A549 (cell line): ENCODE data around the gene SCYGR8. TPM values are rescaled to one million over a fixed set of nuclear protein-coding genes. Genes with fewer than 3 reads are reported as not detected.

ENCODE experiments used
- ATAC-seq, 2 experiments: fragments of 200-7000 bp in 1 of 2; fragments of >200 bp in 1 of 2; cut with Nextera tagmentation in 1 of 2; cut with Tn5 transposase in 1 of 2; 3 replicates each; pipeline versions ENCODE4 v1.8.0 to v1.9.1; 2018 to 2020; ENCODE audit warnings: mild to moderate bottlenecking in 1 of 2, moderate library complexity in 1 of 2
- CTCF ChIA-PET: fragments of 300-600 bp; sonication (Branson Sonifier 250); formaldehyde crosslinking; extraction: SDS; loops from one replicate; lab custom pipeline; 2021; ENCODE audit warnings: antibody characterized with exemption, inconsistent platforms; lab: Yijun Ruan, JAX
- POLR2A ChIA-PET: fragments of 350-600 bp; formaldehyde crosslinking; extraction: SDS; loops from one replicate; lab custom pipeline; 2021; ENCODE audit warnings: antibody characterized with exemption, inconsistent platforms; lab: Yijun Ruan, JAX
- DNase-seq, 2 experiments: peaks; one replicate each; pipeline versions ENCODE4 v3.0.0 to v3.0.0-alpha.2; 2011 to 2016; ENCODE audit warnings: low read depth in 1 of 2, low spot score in 1 of 2
- FAIRE-seq: peaks from 2 replicates; lab custom pipeline; 2011; peaks lifted over from hg19 to GRCh38; lab: Jason Lieb, UNC
- H3K27ac ChIP-seq, 2 experiments: fragments of >200 bp; sonication (Bioruptor Twin); formaldehyde crosslinking; 3 replicates each; pipeline ENCODE4 v1.5.1; 2016 to 2017
- H3K4me1 ChIP-seq: fragments of >200 bp; sonication (Bioruptor Twin); formaldehyde crosslinking; 3 replicates; pipeline ENCODE4 v1.6.1; 2016
- H3K4me2 ChIP-seq: fragments of >200 bp; sonication (Bioruptor Twin); formaldehyde crosslinking; 3 replicates; pipeline ENCODE4 v1.6.1; 2016
- H3K4me3 ChIP-seq: fragments of >200 bp; sonication (Bioruptor Twin); formaldehyde crosslinking; 3 replicates; pipeline ENCODE4 v1.5.1; 2016
- H3K9me3 ChIP-seq: fragments of >200 bp; sonication (Bioruptor Twin); formaldehyde crosslinking; 3 replicates; pipeline ENCODE4 v1.6.1; 2016
- BCL3 ChIP-seq: fragments of >200 bp; sonication (Bioruptor Twin); formaldehyde crosslinking; IDR thresholded peaks from 3 replicates; pipeline ENCODE4 v1.6.1; 2016
- BHLHE40 ChIP-seq: IDR thresholded peaks from 2 replicates; pipeline ENCODE4 v1.6.1; 2012; ENCODE audit warnings: low read depth, low read length, inconsistent platforms
- CBX2 ChIP-seq: fragments of 200-600 bp; sonication (generic); IDR thresholded peaks from 2 replicates; pipeline ENCODE4 v1.6.1; 2016; ENCODE audit warnings: low read depth, mild to moderate bottlenecking, borderline replicate concordance
- CEBPB ChIP-seq, 2 experiments: fragments of >200 bp in 1 of 2; sonication (Bioruptor Twin) in 1 of 2; formaldehyde crosslinking in 1 of 2; IDR thresholded peaks; 2 replicates each; pipeline ENCODE4 v1.6.1; 2012 to 2016
- CHD4 ChIP-seq: fragments of 200-600 bp; sonication (generic); IDR thresholded peaks from 2 replicates; pipeline ENCODE4 v1.6.1; 2016; ENCODE audit warnings: antibody characterized with exemption, mild to moderate bottlenecking, borderline replicate concordance
- CTCF ChIP-seq: fragments of >200 bp; sonication (Bioruptor Twin); formaldehyde crosslinking; IDR thresholded peaks from 3 replicates; pipeline ENCODE4 v1.5.1; 2016
- EP300 ChIP-seq, 2 experiments: fragments of >200 bp; sonication (Bioruptor Twin); formaldehyde crosslinking; IDR thresholded peaks; 2 replicates in 1 of 2; 3 replicates in 1 of 2; pipeline ENCODE4 v1.6.1; 2016 to 2017
- GATA3 ChIP-seq: IDR thresholded peaks from 2 replicates; pipeline ENCODE4 v1.6.1; 2012; ENCODE audit warnings: borderline replicate concordance
- JUN ChIP-seq, 2 experiments: fragments of >200 bp; sonication (Bioruptor Twin); formaldehyde crosslinking; IDR thresholded peaks; 2 replicates in 1 of 2; 3 replicates in 1 of 2; pipeline ENCODE4 v1.6.1; 2016 to 2017
- JUNB ChIP-seq: fragments of >200 bp; sonication (Bioruptor Twin); formaldehyde crosslinking; IDR thresholded peaks from 2 replicates; pipeline ENCODE4 v1.6.1; 2016
- MAFK ChIP-seq: fragments of 450-650 bp; IDR thresholded peaks from 2 replicates; pipeline ENCODE4 v1.6.1; 2014; ENCODE audit not compliant: partially characterized antibody
- MAZ ChIP-seq: fragments of 150-350 bp; IDR thresholded peaks from 2 replicates; pipeline ENCODE4 v1.6.1; 2014; ENCODE audit warnings: antibody characterized with exemption, low read depth, low read length, borderline replicate concordance
- NFE2L2 ChIP-seq: fragments of 150-350 bp; conservative IDR thresholded peaks from 2 replicates; pipeline ENCODE4 v1.6.1; 2014; ENCODE audit warnings: low read length
- NR3C1 ChIP-seq: fragments of >200 bp; sonication (Bioruptor Twin); formaldehyde crosslinking; IDR thresholded peaks from 3 replicates; pipeline ENCODE4 v1.6.1; 2017
- PHF8 ChIP-seq: fragments of 200-600 bp; sonication (generic); IDR thresholded peaks from 2 replicates; pipeline ENCODE4 v1.6.1; 2016; ENCODE audit warnings: low read depth, mild to moderate bottlenecking, antibody characterized with exemption, moderate library complexity, borderline replicate concordance
- RNF2 ChIP-seq: fragments of 200-600 bp; sonication (generic); IDR thresholded peaks from 2 replicates; pipeline ENCODE4 v1.6.1; 2016; ENCODE audit warnings: low read depth, mild to moderate bottlenecking, antibody characterized with exemption, moderate library complexity, borderline replicate concordance
- SREBF2 ChIP-seq: fragments of 450-650 bp; IDR thresholded peaks from 2 replicates; pipeline ENCODE4 v1.6.1; 2014; ENCODE audit warnings: mild to moderate bottlenecking, moderate library complexity
- TFCP2L1 ChIP-seq: fragments of 250-450 bp; sonication (Bioruptor Pico); IDR thresholded peaks from 2 replicates; pipeline ENCODE4 v1.5.0; 2021; ENCODE audit warnings: mild to moderate bottlenecking
- ZSCAN20 ChIP-seq: fragments of 250-450 bp; sonication (Bioruptor Pico); IDR thresholded peaks from 2 replicates; pipeline ENCODE4 v1.8.0; 2022; ENCODE audit warnings: mild to moderate bottlenecking, moderate library complexity
- WGBS: methylation state at CpG from one replicate; pipeline ENCODE4 v1.1.6; 2017; ENCODE audit errors: missing lambda C conversion rate; 5-methylcytosine and 5-hydroxymethylcytosine counted together
- polyA plus RNA-seq, 4 experiments: library from polyadenylated mRNA; depleted of rRNA in 3 of 4; stranded (reverse); fragments of >200 nt; fragmentation: RNase III in 1 of 4; extraction: RNeasy Plus Mini Kit Qiagen cat#74134 plus additional on column Dnase treatment in 1 of 4; gene quantifications; 2 replicates in 3 of 4; 3 replicates in 1 of 4; pipeline ENCODE4 v1.2.3, GENCODE V29; 2011 to 2017

SCYGR8 gene
- polyA plus RNA-seq, 2 of the 4 experiments (the other 2 are of a cell fraction) = not detected

- peaks cover 10% of the 10 kb centered on the region; the same call in 2 of the 3 replicates for H3K4me1 ChIP-seq
- ChIA-PET POLR2A (no interaction called here), CTCF (interaction anchor here (1.0 to 3.0 kb wide), 2 partner anchors 9 to 32 kb away, joined by 3 to 13 read pairs; no protein-coding TSS in a partner anchor)
- H3K9me3 ChIP-seq = no peaks in the 10 kb centered on the region
- DNase-seq (no peak), FAIRE-seq (peak; percentile 46), ATAC-seq (no peak)
- WGBS = 87% methylated on average over 6 of the region's 6 CpGs
- no peak overlapping the region for H3K4me2 ChIP-seq
- H3K27ac ChIP-seq = peak overlapping the region in 1 of 2 experiments; percentile 14; a peak in 1 of 6 replicates
- TF ChIP-seq NFE2L2 = no peak
- peak; percentile 51 for TF ChIP-seq MAFK
- H3K4me3 ChIP-seq = no peak overlapping the region
Observed at GRCh38 chr2:227774895-227775842, 29.5 kb downstream of the SCYGR8 start.

GRCh38 chr2:227780981-227781615 lies 35.4 kb downstream of the SCYGR8 start:
- POLR2A ChIA-PET = no interaction called here
- Histone ChIP-seq H3K9me3 (no peaks in the 10 kb centered on the region), H3K27ac (peak overlapping the region in 1 of 2 experiments; percentile 28; a peak in 1 of 6 replicates), H3K4me2 (no peak overlapping the region), H3K4me3 (no peak overlapping the region), H3K4me1 (no peaks in the 10 kb centered on the region)
- TF ChIP-seq EP300 (IDR thresholded peaks at IDR 0.05) (no peak), CEBPB (IDR thresholded peaks at IDR 0.05) (no peak)
- CTCF ChIA-PET = interaction anchor here (0.8 to 4.1 kb wide), 4 partner anchors 12 to 123 kb away, joined by 3 to 19 read pairs (median 4); no protein-coding TSS in a partner anchor
- DNase-seq (no peak), ATAC-seq (peak in 1 of 2 experiments; percentile 30; a peak in 1 of 6 replicates), FAIRE-seq (no peak)
- 55% methylated on average over 14 of the region's 14 CpGs for WGBS

GRCh38 chr2:227781841-227782240 lies 36.1 kb downstream of the SCYGR8 start:
- ChIA-PET POLR2A (no interaction called here), CTCF (interaction anchor here (1.8 to 4.1 kb wide), 2 partner anchors 16 to 124 kb away, joined by 3 to 19 read pairs; no protein-coding TSS in a partner anchor)
- Histone ChIP-seq H3K4me2 (no peak overlapping the region), H3K27ac (0 out of 6 replicates have a peak overlapping the region, but pooled peaks of 1 of the 2 experiments have one; percentile 7), H3K9me3 (no peaks in the 10 kb centered on the region), H3K4me1 (no peaks in the 10 kb centered on the region), H3K4me3 (no peak overlapping the region)
- FAIRE-seq (no peak), ATAC-seq (no peak), DNase-seq (no peak)
- TF ChIP-seq RNF2 (no peak), EP300 (IDR thresholded peaks at IDR 0.05) (no peak), SREBF2 (no peak), ZSCAN20 (CRISPR knock-in tag) (no peak), TFCP2L1 (CRISPR knock-in tag) (no peak), CHD4 (no peak), NR3C1 (no peak), BHLHE40 (no peak), CTCF (no peak), MAFK (no peak), MAZ (no peak), CBX2 (no peak), GATA3 (no peak), JUN (IDR thresholded peaks at IDR 0.05) (no peak), NFE2L2 (no peak), PHF8 (no peak), JUNB (no peak), BCL3 (no peak)
- WGBS = 86% methylated on average over 8 of the region's 8 CpGs
